SIG-M5 treated with dmso at 0.1 percent for 504 hours (cell line): ENCODE measurements around the gene DCTN1.
"Not testable (repeated sequence)": the region's sequence is repeated elsewhere in the genome, so short reads cannot be mapped to it uniquely, and the experiment has no call there.

Experiments used
- DNase-seq: peaks from one replicate; lab custom pipeline; 2025; ENCODE audit not compliant: unreplicated experiment; lab: John Stamatoyannopoulos, UW

The DCTN1 gene

GRCh38 chr2:74372674-74373073, 7.4 kb downstream of the DCTN1 start:
- DNase-seq, result no peak

DNA sequence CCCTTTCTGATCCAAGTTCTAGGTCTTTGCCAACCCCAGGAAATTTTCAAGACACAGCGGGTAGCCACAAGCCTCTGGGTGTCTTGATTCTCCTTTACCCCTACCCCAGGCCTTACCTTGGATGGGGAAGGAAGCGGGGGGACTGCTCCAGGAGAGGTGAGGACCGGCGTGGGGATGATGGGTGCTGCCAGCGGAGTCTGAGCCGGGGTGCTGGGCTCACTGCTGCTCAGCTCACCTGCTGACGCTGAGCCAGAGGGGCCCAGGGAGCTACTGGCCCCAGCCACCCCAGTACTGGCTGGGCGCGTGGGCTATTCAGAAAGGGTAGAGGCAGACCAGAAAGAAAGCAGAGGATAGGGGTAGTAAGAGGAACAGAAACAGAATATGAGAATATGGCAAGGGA, 8.7 kb downstream of the DCTN1 start:
- DNase-seq, result no peak

- no peak for DNase-seq
These were observed 10.1 kb downstream of the DCTN1 start for GRCh38 chr2:74369976-74370375.

DNA sequence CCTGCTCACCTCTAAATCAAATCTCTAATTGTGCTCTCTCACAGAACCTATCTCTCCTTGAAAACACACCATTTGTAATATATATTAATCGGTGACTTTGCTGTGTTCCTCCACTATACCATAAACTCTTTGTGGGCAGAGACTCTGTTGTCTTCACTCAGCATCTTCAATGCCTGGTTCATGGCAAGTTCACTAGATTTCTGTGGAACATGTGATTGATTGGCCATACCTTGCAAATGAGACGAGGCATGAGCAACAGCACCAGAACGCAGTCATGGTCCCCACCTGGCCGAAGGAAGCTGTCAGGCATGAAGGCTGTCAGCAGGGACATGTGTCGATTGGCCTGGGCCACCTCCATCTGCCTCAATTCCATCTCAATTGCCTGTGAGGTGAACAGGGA, 11.6 kb downstream of the DCTN1 start:
- no peak for DNase-seq

- no peak for DNase-seq
These were observed 12.3 kb downstream of the DCTN1 start for GRCh38 chr2:74367789-74368188.

DNA sequence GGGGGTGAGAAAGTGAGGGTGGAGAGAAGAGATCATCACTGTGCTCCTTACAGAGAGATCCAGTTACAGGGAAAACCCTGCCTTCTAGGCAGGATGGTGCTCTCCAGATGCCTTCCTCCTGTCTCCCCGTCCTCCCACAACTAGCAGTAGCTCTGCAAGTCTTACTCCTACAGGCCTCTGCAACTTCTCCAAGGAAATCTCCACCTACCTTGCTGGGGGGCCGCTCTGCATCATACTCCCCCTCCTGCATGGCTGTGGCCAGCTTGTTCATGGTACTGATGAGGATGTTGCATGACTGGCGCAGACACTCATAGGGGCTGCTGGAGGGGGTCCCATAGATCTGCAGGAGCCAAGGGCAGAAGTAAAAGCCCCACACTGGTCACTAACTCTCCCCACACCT, 14.1 kb downstream of the DCTN1 start:
- DNase-seq, result no peak

- DNase-seq, result no peak
These were observed 15.3 kb downstream of the DCTN1 start for GRCh38 chr2:74364533-74365505.

DNA sequence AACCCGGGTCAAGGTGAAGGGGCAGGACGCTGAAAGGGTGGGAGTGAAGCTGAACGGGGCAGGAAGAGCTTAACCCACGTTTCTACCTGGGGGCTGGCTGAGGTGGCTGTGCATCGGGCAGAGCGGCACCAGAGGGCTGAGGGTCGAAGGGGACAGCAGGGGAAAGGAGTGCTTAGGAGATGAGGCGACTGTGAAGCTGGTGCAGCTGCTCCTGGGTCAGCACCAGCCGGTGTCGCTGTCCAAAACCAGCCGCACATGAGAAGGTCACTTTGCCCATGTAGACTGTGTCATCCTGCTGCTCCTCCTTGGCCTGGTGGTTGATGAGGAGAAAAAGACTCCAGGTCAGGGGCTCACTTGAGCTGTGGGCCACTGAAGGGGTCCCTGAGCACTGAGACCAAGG, 18.8 kb downstream of the DCTN1 start:
- DNase-seq, result no peak

DNA sequence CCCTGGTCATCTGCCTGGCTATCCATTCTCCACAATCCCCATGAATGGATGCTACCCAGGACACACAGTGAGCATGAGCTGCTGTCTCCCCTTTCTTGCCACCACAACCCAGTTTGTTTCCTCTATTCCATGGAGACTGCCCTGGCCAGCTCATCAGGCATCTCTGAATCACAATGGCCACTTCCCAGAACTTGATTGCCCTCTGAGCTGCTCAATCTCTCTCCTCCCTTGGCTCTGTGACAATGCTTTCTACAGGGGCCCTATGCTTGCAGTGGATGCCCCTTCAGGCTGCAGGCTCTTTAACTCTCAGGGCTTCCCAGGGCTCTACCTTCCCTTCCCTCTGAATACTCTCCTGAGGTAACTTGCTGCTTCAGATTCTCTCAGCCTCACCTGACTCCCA, 22.5 kb downstream of the DCTN1 start:
- no peak for DNase-seq

- DNase-seq, result no peak
These were observed 30.2 kb downstream of the DCTN1 start for GRCh38 chr2:74349889-74350288.

GRCh38 chr2:74347742-74348141, 32.4 kb downstream of the DCTN1 start:
- DNase-seq, result no peak

DNA sequence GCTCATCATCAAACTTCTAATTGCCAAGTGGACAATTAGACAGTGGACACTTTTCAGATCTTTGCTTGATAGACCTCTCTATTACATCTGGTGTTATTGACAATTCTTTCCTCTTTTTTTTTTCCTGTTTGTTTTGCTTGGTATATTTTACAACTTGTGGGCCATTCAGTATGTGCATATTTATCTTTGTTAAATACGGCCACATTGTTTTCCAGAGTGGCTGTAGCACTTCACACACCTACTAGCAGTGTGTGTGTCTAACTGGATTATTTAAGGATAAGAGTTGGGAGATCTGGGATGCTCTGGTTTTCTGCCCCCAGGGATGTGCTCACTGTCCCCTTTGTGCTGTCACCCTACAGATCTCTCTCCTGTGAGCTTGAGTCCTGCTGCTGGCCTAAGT, 32.8 kb downstream of the DCTN1 start:
- DNase-seq, result no peak

DNA sequence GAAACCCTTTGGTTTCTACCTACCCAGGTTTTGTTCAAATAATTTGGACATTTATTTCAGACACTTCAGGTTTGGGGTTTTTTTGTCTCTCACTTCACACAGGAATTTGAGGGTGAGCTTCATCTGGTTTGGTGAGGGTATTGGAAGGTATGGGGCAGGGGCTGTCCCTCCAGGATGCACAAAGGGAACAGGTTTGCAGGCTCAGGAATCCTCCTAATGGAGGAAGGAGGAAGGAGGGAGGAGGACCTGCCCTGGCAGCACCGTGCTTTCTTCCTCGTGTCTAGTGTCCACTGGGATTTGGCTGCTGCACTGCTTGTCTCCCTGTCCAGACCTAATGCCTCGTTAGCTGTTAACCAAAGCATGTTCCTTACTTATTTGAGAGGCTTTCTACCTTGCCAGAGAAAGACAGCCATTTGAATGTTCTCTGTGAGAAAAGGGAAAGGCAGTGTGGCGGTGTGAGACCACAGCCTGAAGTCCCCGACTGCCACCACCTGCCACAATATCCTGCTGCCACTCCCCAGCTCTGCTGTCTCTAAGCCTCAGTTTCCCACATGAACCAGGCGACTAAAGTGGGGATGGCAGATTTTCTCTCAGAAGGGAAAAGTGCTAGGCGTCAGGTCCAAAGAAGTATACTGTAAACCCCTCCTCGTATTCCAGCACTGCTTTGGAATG, 34.7 kb downstream of the DCTN1 start:
- DNase-seq, result no peak

DNA sequence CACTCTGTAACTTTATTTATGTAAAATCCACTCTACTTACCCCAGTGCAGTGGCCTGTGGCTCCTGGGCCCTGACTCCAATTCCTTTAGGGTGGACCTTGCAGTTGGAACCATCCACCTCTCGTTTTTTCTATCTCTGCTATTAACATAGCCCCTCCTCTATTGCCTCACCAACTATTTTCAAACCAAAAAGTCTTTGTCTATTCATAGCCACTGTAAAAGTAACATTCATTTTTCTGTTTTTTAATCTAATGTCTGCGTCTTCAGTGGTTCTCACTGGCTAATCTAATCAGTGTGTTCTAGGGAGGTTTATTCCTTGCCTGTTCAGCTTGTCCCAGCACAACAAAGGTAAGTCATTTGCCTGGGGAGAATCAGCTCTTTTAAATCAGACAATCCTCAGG, 36.8 kb downstream of the DCTN1 start, which contains the start of gene SLC4A5:
Gene SLC4A5 (minus strand): TSS at position 101 of the 400 bp plus-strand sequence. CDS start 28,393 bp downstream, outside the sequence.
- DNase-seq, result no peak

DNA sequence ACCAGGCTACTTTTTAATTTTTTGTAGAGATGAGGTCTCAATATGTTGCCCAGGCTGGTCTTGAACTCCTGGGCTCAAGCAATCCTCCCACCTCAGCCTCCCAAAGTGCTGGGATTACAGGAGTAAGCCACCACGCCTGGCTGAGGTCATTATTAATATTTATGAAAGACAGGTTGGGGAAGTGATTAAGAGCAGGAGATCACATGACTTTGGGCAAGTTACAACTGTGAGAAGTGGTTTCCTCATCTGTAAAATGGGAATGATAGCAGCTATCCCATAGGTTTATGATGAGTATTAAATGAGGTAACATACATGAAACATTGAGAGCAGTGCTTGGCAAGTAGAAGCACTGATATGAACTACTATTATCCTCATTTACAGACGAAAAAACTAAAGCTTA, 43.9 kb downstream of the DCTN1 start:
- DNase-seq, result not testable (repeated sequence)

GRCh38 chr2:74334931-74335333, 45.2 kb downstream of the DCTN1 start:
- DNase-seq, result peak; percentile 48

DNA sequence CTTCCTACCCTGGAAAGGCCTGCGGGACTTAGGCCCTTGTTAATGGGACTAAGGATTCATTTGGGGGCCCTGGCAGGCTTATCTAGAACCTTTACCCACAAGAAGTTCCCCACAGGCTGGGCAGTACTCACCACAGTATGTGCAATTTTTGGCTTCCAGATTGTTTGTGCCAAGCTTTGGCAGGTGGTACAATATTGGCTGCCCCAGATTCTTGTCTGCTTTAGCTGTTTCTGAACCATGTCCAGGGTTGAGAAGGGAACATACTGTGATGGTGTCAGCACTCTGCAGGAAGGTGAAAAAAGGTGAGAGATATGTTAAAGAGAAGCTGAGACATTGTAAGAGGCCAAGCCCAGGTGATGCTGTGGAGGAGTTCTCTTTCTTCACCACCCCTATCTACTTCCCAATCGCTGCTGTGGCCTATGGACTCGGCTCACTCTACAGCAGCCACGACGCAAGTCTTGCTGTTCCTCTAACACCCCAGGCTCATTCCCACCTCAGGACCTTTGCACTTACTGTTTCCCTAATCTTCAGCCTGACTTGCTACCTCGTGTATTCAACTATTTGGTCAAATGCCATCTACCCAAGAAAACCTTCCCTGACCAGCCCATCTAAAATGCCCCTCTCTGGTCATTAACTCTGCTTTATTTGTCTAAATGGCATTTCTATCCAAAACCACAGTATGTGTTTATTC, 46.1 kb downstream of the DCTN1 start:
- DNase-seq, result no peak

DNA sequence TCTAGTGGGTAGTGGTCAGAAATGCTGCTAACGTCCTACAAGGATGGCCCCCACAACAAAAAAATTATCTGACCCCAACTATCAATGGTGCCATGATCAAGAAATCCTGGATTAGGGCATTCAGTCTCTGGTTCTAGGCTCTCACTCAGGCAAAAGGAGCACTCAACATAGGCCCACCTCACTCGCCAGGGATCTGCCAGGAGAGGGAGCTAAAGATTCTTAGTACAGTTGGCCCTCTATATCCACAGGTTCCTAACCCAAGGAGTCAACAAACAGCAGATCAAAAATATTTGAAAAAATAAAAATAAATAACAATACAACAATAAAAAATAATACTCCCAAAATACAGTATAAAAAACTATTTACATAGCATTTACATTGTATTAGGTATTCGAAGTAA, 46.9 kb downstream of the DCTN1 start:
- DNase-seq, result peak; percentile 43

DNA sequence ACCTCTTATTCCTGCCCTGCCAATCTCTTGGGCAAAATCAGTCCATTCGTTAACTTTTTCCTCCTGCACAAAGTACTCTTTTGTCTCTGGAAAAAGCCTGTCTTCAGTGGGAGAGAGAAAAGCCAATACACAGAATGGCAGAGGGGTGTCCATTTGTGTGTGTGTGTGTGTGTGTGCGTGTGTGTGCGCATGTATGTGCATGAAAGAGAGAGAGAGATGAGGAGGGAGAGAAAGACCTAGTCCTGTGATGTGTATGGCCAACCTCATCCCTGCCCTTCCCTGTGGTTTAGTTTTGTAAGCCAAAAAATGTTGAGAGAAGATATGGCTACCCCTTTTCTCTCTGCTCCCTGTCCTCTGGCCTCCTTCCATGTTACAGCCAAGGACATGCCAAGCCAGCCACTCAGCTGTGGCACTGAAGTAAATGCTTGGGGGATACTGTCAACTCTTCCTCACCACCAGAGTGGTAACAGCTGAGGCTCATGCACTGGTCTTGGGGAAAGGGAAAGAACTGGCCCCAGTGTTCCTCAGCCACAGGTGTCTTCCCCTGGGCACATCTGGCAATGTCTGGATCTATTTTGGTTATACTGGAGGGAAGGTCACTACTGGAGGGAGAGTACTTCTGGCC, 47.4 kb downstream of the DCTN1 start:
- no peak for DNase-seq

- DNase-seq, result no peak
These were observed 51.5 kb downstream of the DCTN1 start for GRCh38 chr2:74328573-74328972.

- DNase-seq, result no peak
These were observed 52.0 kb downstream of the DCTN1 start for GRCh38 chr2:74328074-74328473.
